GM21786 (cell line): ENCODE results near the gene PISD.

ENCODE experiments used
- ATAC-seq: cut with Tn5 transposase; IDR thresholded peaks from one replicate; pipeline ENCODE4 v1.9.1; 2021; ENCODE audit not compliant: unreplicated experiment

The PISD gene

GRCh38 chr22:31652911-31653684, 8.9 kb downstream of the PISD start:
- ATAC-seq = no peak

- ATAC-seq = no peak
Observed at GRCh38 chr22:31652088-31652487, 9.9 kb downstream of the PISD start.

GRCh38 chr22:31651664-31652063, 10.4 kb downstream of the PISD start:
- ATAC-seq = no peak

GRCh38 chr22:31650391-31650790, 11.6 kb downstream of the PISD start:
- ATAC-seq = no peak

- no peak for ATAC-seq
Observed at GRCh38 chr22:31647523-31648320, 14.3 kb downstream of the PISD start.

- ATAC-seq = no peak
Observed at GRCh38 chr22:31647066-31647465, 14.9 kb downstream of the PISD start.

GRCh38 chr22:31646186-31647019, 15.6 kb downstream of the PISD start:
- ATAC-seq = no peak

- ATAC-seq = no peak
Observed at GRCh38 chr22:31639436-31640039, 22.5 kb downstream of the PISD start.

GRCh38 chr22:31637891-31638618, 24.0 kb downstream of the PISD start:
- peak; percentile 49 for ATAC-seq

- ATAC-seq = peak; percentile 52
Observed at GRCh38 chr22:31637447-31637890, 24.5 kb downstream of the PISD start.

- ATAC-seq = no peak
Observed at GRCh38 chr22:31635638-31636306, 26.2 kb downstream of the PISD start.

- ATAC-seq = no peak
Observed at GRCh38 chr22:31631436-31631835, 30.6 kb downstream of the PISD start.

- ATAC-seq = peak; percentile 53
Observed at GRCh38 chr22:31630331-31631329, 31.4 kb downstream of the PISD start.

GRCh38 chr22:31629741-31630184, 32.3 kb downstream of the PISD start:
- no peak for ATAC-seq

- ATAC-seq = no peak
Observed at GRCh38 chr22:31628969-31629708, 32.9 kb downstream of the PISD start.

GRCh38 chr22:31628362-31628761, 33.7 kb downstream of the PISD start:
- ATAC-seq = no peak

GRCh38 chr22:31627223-31627731, 34.7 kb downstream of the PISD start:
- no peak for ATAC-seq
